Tibial artery (tissue), 4 donors: ENCODE results near the gene RIC8B.

Experiments used
- DNase-seq, 2 donors: peaks; one replicate each; pipeline ENCODE4 v3.0.0-alpha.2; 2019
- H3K27ac ChIP-seq, 2 donors: fragments of 200-600 bp; sonication (generic) in 1 of 2; 1 replicate in 1 of 2; 2 replicates in 1 of 2; pipeline ENCODE4 v1.5.1; 2018 to 2019; ENCODE audit warnings: mild to moderate bottlenecking in 1 of 2
- H3K27me3 ChIP-seq, 2 donors: fragments of 200-600 bp; sonication (generic) in 1 of 2; one replicate each; pipeline versions ENCODE4 v1.5.1 to v1.6.0; 2016 to 2019
- H3K36me3 ChIP-seq, 3 donors: fragments of 200-600 bp; sonication (generic) in 2 of 3; one replicate each; pipeline ENCODE4 v1.5.1; 2016 to 2019; ENCODE audit warnings: mild to moderate bottlenecking in 2 of 3
- H3K4me1 ChIP-seq, 4 donors: fragments of 200-600 bp; sonication (generic) in 2 of 4; 1 replicate in 3 of 4; 2 replicates in 1 of 4; pipeline ENCODE4 v1.5.1; 2016 to 2019
- H3K4me3 ChIP-seq, 2 donors: fragments of 200-600 bp; sonication (generic) in 1 of 2; 1 replicate in 1 of 2; 2 replicates in 1 of 2; pipeline ENCODE4 v1.5.1; 2018 to 2019; ENCODE audit warnings: mild to moderate bottlenecking in 2 of 2
- H3K9me3 ChIP-seq, 3 donors: fragments of 200-600 bp; sonication (generic) in 1 of 3; one replicate each; pipeline ENCODE4 v1.5.1; 2016 to 2019
- intact Hi-C: fragments of 100-400 bp; cut with DNase I; formaldehyde crosslinking; loops from one replicate; pipeline ENCODE4 v1.15.0; 2023; ENCODE audit warnings: low total_unique reads
- TF ChIP-seq, protein P1 (sequence below), 2 experiments: fragments of 200-600 bp in 1 of 2; fragments of 450-650 bp in 1 of 2; IDR thresholded peaks; one replicate each; pipeline ENCODE4 v1.5.1; 2017 to 2019; ENCODE audit warnings: antibody characterized with exemption in 2 of 2, mild to moderate bottlenecking in 1 of 2, moderate library complexity in 1 of 2

The RIC8B gene

DNA sequence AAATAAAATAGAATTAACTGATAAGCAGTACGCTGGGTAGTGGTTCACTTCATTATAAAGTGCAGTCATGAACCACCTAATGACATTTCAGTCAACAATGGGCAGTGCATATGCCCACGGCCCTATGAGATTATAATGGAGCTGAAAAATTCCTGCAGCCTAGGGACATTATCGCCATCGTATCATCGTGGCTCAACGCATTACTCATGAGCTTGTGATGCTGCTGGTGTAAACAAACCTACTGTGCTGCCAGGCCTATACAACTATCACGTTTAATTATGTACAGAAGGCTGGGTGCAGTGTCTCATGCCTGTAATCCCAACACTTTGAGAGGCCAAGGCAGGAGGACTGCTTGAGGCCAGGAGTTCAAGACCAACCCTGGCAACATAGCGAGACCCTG, 119.0 kb downstream of the RIC8B start:
- Histone ChIP-seq H3K4me3 (no peak overlapping the region), H3K27ac (no peak overlapping the region), H3K36me3 (peaks cover 0 to 2% (median 2%) of the 10 kb centered on the region in 3 donors), H3K4me1 (no peaks in the 10 kb centered on the region), H3K9me3 (no peaks in the 10 kb centered on the region), H3K27me3 (no peaks in the 10 kb centered on the region)
- no peak for DNase-seq
- intact Hi-C loops: no loop called here
- TF ChIP-seq, protein P1, sequence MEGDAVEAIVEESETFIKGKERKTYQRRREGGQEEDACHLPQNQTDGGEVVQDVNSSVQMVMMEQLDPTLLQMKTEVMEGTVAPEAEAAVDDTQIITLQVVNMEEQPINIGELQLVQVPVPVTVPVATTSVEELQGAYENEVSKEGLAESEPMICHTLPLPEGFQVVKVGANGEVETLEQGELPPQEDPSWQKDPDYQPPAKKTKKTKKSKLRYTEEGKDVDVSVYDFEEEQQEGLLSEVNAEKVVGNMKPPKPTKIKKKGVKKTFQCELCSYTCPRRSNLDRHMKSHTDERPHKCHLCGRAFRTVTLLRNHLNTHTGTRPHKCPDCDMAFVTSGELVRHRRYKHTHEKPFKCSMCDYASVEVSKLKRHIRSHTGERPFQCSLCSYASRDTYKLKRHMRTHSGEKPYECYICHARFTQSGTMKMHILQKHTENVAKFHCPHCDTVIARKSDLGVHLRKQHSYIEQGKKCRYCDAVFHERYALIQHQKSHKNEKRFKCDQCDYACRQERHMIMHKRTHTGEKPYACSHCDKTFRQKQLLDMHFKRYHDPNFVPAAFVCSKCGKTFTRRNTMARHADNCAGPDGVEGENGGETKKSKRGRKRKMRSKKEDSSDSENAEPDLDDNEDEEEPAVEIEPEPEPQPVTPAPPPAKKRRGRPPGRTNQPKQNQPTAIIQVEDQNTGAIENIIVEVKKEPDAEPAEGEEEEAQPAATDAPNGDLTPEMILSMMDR (IDR thresholded peaks at IDR 0.05): no peak

DNA sequence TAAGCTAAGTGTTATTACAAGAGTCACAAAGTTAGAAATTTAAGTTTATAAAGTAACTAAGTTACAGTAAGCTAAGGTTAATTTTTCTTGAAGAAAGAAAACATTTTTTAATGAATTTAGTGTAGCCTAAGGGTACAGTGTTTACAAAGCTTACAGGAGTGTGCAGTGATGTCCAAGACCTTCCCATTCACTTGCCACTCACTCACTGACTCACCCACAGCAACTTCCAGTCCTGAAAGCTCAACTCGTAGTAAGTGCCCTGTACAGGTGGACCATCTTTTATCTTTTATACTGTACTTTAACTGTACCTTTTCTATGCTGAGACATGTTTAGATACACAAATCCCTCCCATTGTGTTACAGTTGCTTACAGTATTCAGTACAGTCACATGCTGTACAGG, 120.3 kb downstream of the RIC8B start:
- H3K36me3 ChIP-seq: no peaks in the 10 kb centered on the region
- intact Hi-C loops: no loop called here
- H3K27me3 ChIP-seq: no peaks in the 10 kb centered on the region
- TF ChIP-seq, protein P1 (IDR thresholded peaks at IDR 0.05): no peak
- no peak overlapping the region for H3K27ac ChIP-seq
- no peaks in the 10 kb centered on the region for H3K9me3 ChIP-seq
- DNase-seq: no peak
- H3K4me3 ChIP-seq: no peak overlapping the region
- H3K4me1 ChIP-seq: no peaks in the 10 kb centered on the region

DNA sequence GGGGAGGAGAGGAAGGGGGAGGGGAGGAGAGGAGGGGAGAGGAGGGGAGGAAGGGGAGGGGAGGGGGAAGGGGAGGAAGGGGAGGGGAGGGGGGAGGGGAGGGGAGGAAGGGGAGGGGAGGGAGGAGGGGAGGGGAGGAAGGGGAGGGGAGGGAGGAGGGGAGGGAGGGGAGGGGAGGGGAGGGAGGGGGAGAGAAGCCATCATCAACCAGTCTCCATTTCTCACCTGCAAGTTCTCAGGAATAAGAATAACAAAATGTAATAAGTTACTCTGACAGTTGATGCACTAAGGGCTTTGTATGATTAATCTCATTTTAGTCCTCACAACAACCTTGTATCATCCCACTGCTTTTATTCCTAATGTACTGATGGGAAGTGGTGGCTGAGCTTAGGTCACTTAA, 122.1 kb downstream of the RIC8B start:
- Histone ChIP-seq H3K4me3 (no peak overlapping the region), H3K9me3 (no peaks in the 10 kb centered on the region), H3K27me3 (no peaks in the 10 kb centered on the region), H3K36me3 (no peaks in the 10 kb centered on the region), H3K27ac (no peak overlapping the region), H3K4me1 (no peaks in the 10 kb centered on the region)
- TF ChIP-seq, protein P1 (IDR thresholded peaks at IDR 0.05): no peak
- DNase-seq: no peak
- intact Hi-C loops: no loop called here

DNA sequence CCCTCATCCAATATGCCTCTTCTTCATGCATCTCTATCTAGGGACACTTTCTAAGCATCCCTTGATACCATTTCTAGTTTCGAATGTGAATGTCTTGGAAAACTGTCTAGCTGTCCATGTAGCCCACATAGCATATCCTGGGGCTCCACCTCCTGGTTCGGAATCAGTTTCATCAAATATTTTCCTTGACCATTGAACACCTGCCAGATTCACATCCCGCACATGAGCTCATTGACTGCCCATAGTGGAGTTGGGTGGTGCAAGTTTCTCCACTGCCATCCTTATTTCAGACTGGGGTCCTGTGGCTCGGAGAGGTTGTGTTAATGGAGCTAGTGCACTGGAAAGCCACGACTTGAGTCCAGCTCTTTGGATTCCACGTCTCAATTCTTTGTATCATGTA, 122.6 kb downstream of the RIC8B start:
- H3K4me1 ChIP-seq: no peaks in the 10 kb centered on the region
- no peaks in the 10 kb centered on the region for H3K36me3 ChIP-seq
- no peaks in the 10 kb centered on the region for H3K9me3 ChIP-seq
- TF ChIP-seq, protein P1 (IDR thresholded peaks at IDR 0.05): no peak
- no peak for DNase-seq
- intact Hi-C loops: no loop called here
- no peak overlapping the region for H3K4me3 ChIP-seq
- H3K27ac ChIP-seq: no peak overlapping the region
- H3K27me3 ChIP-seq: no peaks in the 10 kb centered on the region

DNA sequence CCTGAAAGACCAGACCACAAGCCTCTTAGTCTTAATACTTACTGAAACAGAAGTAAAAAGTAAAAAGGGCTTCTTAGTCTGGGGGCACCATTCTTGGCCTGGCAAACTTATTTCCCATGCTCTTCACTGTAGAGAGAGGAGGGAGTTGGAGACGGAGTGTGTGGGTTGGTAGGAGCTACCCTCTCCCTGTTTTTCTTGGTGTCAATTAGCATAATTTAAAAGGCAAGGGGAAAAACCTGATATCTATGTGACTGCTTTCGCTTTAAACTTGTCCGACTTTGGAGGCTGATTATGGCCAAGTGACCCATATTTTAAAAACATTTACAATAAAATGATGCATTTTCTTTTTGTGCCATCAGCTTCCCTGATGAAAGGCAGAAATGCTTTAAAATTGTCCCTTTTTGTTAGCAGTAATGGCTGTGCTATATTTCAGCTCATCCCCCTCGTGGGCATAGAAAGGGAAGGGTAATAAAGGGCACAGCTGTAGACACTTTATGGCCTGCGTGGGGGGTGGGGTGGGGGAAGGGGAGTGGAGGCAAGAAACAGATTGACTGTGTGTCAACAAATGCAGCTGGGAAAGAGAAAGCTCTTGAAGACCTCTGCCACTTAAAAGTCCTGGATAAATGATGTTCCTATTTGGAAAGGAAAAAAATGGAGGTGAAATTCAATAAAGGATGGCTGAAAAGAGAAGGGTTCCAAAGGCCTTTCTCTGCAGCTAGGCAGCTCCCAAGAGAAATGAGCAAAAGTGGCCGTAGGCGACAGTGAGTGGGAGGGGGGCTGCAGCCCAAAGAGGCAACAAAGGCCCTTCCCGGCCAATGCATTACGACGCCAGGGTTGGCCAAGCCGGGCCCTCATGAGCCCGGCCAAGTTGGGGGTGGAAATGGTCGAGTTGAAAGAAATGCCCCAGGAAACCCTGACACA, 123.8 kb downstream of the RIC8B start:
- H3K36me3 ChIP-seq: no peaks in the 10 kb centered on the region
- H3K4me3 ChIP-seq: no peak overlapping the region
- no peak for DNase-seq
- H3K27ac ChIP-seq: no peak overlapping the region
- TF ChIP-seq, protein P1 (IDR thresholded peaks at IDR 0.05): no peak
- H3K9me3 ChIP-seq: no peaks in the 10 kb centered on the region
- H3K27me3 ChIP-seq: peaks cover 0 to 4% of the 10 kb centered on the region in 2 donors
- intact Hi-C loops: no loop called here
- peaks cover 0 to 5% (median 3%) of the 10 kb centered on the region in 4 donors for H3K4me1 ChIP-seq
